ENCODE measurements around the gene GABRB1.

- TF ChIP-seq POLR2A (IDR thresholded peaks at IDR 0.05) = no peak
- TF ChIP-seq POLR2AphosphoS5 (IDR thresholded peaks at IDR 0.05) = no peak
Measured at GRCh38 chr4:47073647-47074046, 42.3 kb downstream of the GABRB1 start.

Data from prostate gland (tissue), 1 donor.